Muscle of leg (tissue), 11 donors: ENCODE data around the gene C1orf159. TPM values are rescaled to one million over a fixed set of nuclear protein-coding genes. Genes with fewer than 3 reads are reported as not detected.

Experiments used
- DNase-seq: peaks from one replicate; pipeline ENCODE4 v3.0.0; 2013
- H3K27ac ChIP-seq: one replicate; pipeline ENCODE4 v1.5.1; 2013; ENCODE audit warnings: mild to moderate bottlenecking, low read length, control low read depth
- H3K27me3 ChIP-seq: one replicate; pipeline ENCODE4 v1.6.1; 2013; ENCODE audit warnings: low read length; ENCODE audit not compliant: control insufficient read depth, insufficient read depth
- H3K36me3 ChIP-seq: one replicate; pipeline ENCODE4 v1.6.1; 2013; ENCODE audit warnings: low read length; ENCODE audit not compliant: control insufficient read depth, insufficient read depth
- H3K4me1 ChIP-seq: one replicate; pipeline ENCODE4 v1.6.1; 2013; ENCODE audit warnings: low read length; ENCODE audit not compliant: control insufficient read depth, insufficient read depth
- H3K4me3 ChIP-seq: one replicate; pipeline ENCODE4 v1.5.1; 2013; ENCODE audit warnings: low read length, control low read depth
- H3K9me3 ChIP-seq: replicated peaks from 2 replicates; pipeline ENCODE4 v1.6.1; 2013; ENCODE audit warnings: low read depth, low read length; ENCODE audit not compliant: control insufficient read depth
- WGBS: methylation state at CpG from one replicate; pipeline ENCODE4 v1.1.5; 2013; ENCODE audit warnings: missing lambda C conversion rate; ENCODE audit not compliant: insufficient coverage; 5-methylcytosine and 5-hydroxymethylcytosine counted together
- polyA plus RNA-seq, 8 donors: library from polyadenylated mRNA; unstranded; fragments of 120-200 nt; gene quantifications; one replicate each; pipeline versions ENCODE4 v1.2.1 to v1.2.3, GENCODE V29; 2013; ENCODE audit warnings: inconsistent platforms in 1 of 8, low replicate concordance in 1 of 8; ENCODE audit not compliant: insufficient read length in 8 of 8, insufficient read depth in 1 of 8
- total RNA-seq: library from RNA; stranded (reverse); fragments of 120-200 nt; gene quantifications from one replicate; pipeline ENCODE4 v1.2.4, GENCODE V29; 2013

C1orf159 gene
- total and polyA plus RNA-seq, 9 donors = 4.5 to 8.4 (median 6.1) TPM

DNA sequence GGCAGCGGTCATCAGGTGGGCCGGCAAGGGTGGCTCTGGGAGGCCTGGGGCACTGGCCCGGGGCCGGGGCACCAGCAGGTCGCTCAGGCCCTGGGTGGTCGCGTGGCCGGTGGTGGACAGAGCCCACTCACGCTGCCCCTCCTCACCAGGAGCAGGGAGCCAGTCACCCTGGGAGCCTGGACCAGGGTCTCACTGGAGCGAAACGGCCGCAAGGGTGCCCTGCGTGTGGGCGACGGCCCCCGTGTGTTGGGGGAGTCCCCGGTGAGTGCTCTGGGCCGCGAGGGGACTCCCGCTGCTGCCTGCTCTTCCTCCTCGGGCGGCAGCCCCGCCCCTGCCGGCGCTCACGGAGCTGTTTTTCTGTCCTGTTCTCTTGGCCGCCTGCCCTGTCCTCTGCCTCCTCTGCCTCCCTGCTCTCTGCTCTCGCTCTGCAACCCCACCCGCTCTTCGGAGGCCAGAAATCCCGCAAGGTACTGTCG, 65.3 kb downstream of the C1orf159 start:
- Histone ChIP-seq H3K36me3 (peaks cover 54% of the 10 kb centered on the region), H3K27ac (no peak overlapping the region)
- no peak for DNase-seq

GRCh38 chr1:1049318-1050165, 66.3 kb downstream of the C1orf159 start:
- 91% methylated on average over 48 of the region's 57 CpGs for WGBS
- H3K27ac ChIP-seq = no peak overlapping the region
- H3K4me3 ChIP-seq = no peak overlapping the region
- H3K27me3 ChIP-seq = no peaks in the 10 kb centered on the region
- H3K36me3 ChIP-seq = peaks cover 55% of the 10 kb centered on the region
- H3K4me1 ChIP-seq = no peaks in the 10 kb centered on the region
- no peak for DNase-seq
- H3K9me3 ChIP-seq = no peaks in the 10 kb centered on the region

More for the DNA sequence above, 65.3 kb downstream of the C1orf159 start:
- no peaks in the 10 kb centered on the region for H3K27me3 ChIP-seq
- WGBS = 79% methylated on average over 29 of the region's 32 CpGs
- no peaks in the 10 kb centered on the region for H3K4me1 ChIP-seq
- no peaks in the 10 kb centered on the region for H3K9me3 ChIP-seq
- no peak overlapping the region for H3K4me3 ChIP-seq

DNA sequence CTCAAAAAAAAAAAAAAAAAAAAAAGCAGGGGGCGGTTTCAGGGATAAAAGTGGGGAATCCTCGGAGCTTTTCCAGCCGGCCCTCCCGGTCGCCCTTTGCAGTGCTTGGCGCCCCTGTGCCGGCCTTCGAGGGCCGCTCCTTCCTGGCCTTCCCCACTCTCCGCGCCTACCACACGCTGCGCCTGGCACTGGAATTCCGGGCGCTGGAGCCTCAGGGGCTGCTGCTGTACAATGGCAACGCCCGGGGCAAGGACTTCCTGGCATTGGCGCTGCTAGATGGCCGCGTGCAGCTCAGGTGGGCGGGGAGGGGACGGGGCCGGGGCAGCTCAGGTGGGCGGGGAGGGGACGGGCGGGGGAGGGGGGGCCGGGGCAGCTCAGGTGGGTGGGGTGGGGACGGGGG, 67.1 kb downstream of the C1orf159 start:
- H3K36me3 ChIP-seq = peaks cover 57% of the 10 kb centered on the region
- H3K4me1 ChIP-seq = no peaks in the 10 kb centered on the region
- 91% methylated on average over 11 of the region's 28 CpGs for WGBS

GRCh38 chr1:1047963-1048362, 67.9 kb downstream of the C1orf159 start:
- WGBS = 90% methylated on average over 20 of the region's 25 CpGs
- no peak overlapping the region for H3K27ac ChIP-seq
- DNase-seq = no peak
- no peak overlapping the region for H3K4me3 ChIP-seq
- no peaks in the 10 kb centered on the region for H3K9me3 ChIP-seq
- H3K4me1 ChIP-seq = no peaks in the 10 kb centered on the region
- no peaks in the 10 kb centered on the region for H3K27me3 ChIP-seq
- H3K36me3 ChIP-seq = peaks cover 62% of the 10 kb centered on the region

More for the DNA sequence above, 67.1 kb downstream of the C1orf159 start:
- H3K27me3 ChIP-seq = no peaks in the 10 kb centered on the region
- DNase-seq = no peak
- H3K4me3 ChIP-seq = no peak overlapping the region
- no peaks in the 10 kb centered on the region for H3K9me3 ChIP-seq
- no peak overlapping the region for H3K27ac ChIP-seq

DNA sequence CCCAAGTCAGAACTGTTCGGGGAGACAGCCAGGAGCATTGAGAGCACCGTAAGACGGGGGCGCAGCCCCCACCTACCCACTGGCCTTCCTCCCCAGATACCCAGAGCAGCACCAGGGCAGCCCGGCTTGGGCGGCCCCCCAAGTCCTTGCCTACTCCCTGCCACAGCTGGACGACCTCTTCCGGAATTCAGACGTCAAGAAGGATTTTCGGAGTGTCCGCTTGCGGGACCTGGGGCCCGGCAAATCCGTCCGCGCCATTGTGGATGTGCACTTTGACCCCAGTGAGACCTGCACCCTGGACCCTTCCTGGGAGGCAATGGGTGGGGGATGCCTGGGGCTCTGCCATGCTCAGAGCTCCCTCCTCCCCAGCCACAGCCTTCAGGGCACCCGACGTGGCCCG, 68.5 kb downstream of the C1orf159 start:
- 92% methylated on average over 8 of the region's 19 CpGs for WGBS
- no peak for DNase-seq
- no peak overlapping the region for H3K27ac ChIP-seq
- H3K36me3 ChIP-seq = peaks cover 66% of the 10 kb centered on the region
- H3K9me3 ChIP-seq = no peaks in the 10 kb centered on the region
- no peaks in the 10 kb centered on the region for H3K4me1 ChIP-seq
- no peaks in the 10 kb centered on the region for H3K27me3 ChIP-seq
- no peak overlapping the region for H3K4me3 ChIP-seq

DNA sequence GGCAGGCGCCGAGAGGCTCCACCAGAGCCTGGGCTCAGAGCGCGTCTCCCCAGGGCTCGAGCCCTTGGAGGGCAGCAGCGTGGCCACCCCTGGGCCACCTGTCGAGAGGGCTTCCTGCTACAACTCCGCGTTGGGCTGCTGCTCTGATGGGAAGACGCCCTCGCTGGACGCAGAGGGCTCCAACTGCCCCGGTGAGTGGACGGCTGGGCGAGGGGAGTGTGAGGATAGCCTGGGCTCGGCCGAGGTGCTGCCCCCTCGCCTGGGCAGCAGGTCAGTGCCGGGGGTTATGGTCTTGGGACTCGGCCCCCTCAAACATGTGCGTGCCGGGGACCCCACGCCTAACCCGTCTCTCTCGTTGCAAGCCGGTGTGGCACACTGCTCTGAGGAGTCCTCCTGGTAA, 69.1 kb downstream of the C1orf159 start:
- DNase-seq = no peak
- Histone ChIP-seq H3K4me3 (no peak overlapping the region), H3K36me3 (peaks cover 60% of the 10 kb centered on the region), H3K27ac (no peak overlapping the region), H3K9me3 (no peaks in the 10 kb centered on the region), H3K4me1 (no peaks in the 10 kb centered on the region), H3K27me3 (no peaks in the 10 kb centered on the region)
- WGBS = 94% methylated on average over 26 of the region's 26 CpGs

DNA sequence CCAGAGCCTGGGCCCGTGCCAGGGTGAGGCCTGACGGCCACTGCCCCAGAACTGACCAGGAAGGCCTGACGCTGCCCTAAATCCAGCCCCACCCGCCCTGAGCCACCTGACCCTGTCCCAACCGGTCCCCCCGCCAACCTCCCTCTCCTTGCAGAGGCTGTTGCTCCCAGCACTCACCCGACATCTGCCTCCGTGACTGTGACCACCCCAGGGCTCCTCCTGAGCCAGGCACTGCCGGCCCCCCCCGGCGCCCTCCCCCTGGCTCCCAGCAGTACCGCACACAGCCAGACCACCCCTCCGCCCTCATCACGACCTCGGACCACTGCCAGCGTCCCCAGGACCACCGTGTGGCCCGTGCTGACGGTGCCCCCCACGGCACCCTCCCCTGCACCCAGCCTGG, 69.6 kb downstream of the C1orf159 start:
- H3K4me1 ChIP-seq = no peaks in the 10 kb centered on the region
- DNase-seq = no peak
- no peaks in the 10 kb centered on the region for H3K9me3 ChIP-seq
- peaks cover 55% of the 10 kb centered on the region for H3K36me3 ChIP-seq
- no peaks in the 10 kb centered on the region for H3K27me3 ChIP-seq
- WGBS = 92% methylated on average over 17 of the region's 20 CpGs
- H3K4me3 ChIP-seq = no peak overlapping the region
- no peak overlapping the region for H3K27ac ChIP-seq

DNA sequence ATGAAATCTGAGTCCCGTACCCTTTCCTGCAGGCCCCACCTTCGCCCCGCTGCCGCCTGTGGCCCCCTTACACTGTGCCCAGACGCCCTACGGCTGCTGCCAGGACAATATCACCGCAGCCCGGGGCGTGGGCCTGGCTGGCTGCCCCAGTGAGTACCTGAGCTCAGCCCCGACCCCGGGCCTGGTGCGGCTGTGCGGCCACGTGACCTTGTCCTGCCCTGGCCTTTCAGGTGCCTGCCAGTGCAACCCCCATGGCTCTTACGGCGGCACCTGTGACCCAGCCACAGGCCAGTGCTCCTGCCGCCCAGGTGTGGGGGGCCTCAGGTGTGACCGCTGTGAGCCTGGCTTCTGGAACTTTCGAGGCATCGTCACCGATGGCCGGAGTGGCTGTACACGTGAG, 70.8 kb downstream of the C1orf159 start:
- peaks cover 5% of the 10 kb centered on the region for H3K27me3 ChIP-seq
- H3K36me3 ChIP-seq = peaks cover 54% of the 10 kb centered on the region
- 92% methylated on average over 23 of the region's 23 CpGs for whole genome bisulfite sequencing
- peaks cover 5% of the 10 kb centered on the region for H3K4me1 ChIP-seq
- no peaks in the 10 kb centered on the region for H3K9me3 ChIP-seq
- H3K27ac ChIP-seq = no peak overlapping the region
- DNase-seq = no peak
- no peak overlapping the region for H3K4me3 ChIP-seq

- 79% methylated on average over 32 of the region's 34 CpGs for WGBS
Measured at GRCh38 chr1:1044455-1045078, 71.3 kb downstream of the C1orf159 start.

DNA sequence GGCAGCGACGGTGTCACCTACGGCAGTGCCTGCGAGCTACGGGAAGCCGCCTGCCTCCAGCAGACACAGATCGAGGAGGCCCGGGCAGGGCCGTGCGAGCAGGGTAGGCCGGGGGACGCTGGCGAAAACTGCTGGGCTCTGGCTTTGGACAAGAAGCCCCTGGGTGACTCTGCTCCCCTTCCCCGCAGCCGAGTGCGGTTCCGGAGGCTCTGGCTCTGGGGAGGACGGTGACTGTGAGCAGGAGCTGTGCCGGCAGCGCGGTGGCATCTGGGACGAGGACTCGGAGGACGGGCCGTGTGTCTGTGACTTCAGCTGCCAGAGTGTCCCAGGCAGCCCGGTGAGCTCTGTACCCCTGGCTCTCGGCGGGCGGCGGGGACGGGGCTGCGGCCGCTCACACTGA, 72.0 kb downstream of the C1orf159 start:
- Histone ChIP-seq H3K4me3 (no peak overlapping the region), H3K27ac (no peak overlapping the region), H3K9me3 (no peaks in the 10 kb centered on the region), H3K4me1 (peaks cover 15% of the 10 kb centered on the region), H3K27me3 (peaks cover 17% of the 10 kb centered on the region), H3K36me3 (peaks cover 45% of the 10 kb centered on the region)
- no peak for DNase-seq
- 87% methylated on average over 33 of the region's 33 CpGs for WGBS

More at GRCh38 chr1:1044455-1045078, 71.3 kb downstream of the C1orf159 start:
- Histone ChIP-seq H3K27me3 (peaks cover 11% of the 10 kb centered on the region), H3K4me1 (peaks cover 10% of the 10 kb centered on the region), H3K36me3 (peaks cover 50% of the 10 kb centered on the region), H3K4me3 (no peak overlapping the region), H3K9me3 (no peaks in the 10 kb centered on the region), H3K27ac (no peak overlapping the region)
- DNase-seq = no peak
